Upper lobe of right lung (tissue), 1 donor: Measurements from ENCODE around the gene TWIST1. TPM values are rescaled to one million over a fixed set of nuclear protein-coding genes. Genes with fewer than 3 reads are reported as not detected.

Source experiments
- ATAC-seq: fragments of 200-7000 bp; cut with Tn5 transposase; one replicate; pipeline ENCODE4 v1.9.1; 2020; ENCODE audit warnings: mild to moderate bottlenecking, moderate library complexity
- DNase-seq: peaks from one replicate; pipeline ENCODE4 v3.0.0-alpha.2; 2020
- H3K27ac ChIP-seq: fragments of 200-600 bp; one replicate; pipeline ENCODE4 v1.8.0; 2022
- H3K27me3 ChIP-seq: fragments of 200-600 bp; one replicate; pipeline ENCODE4 v1.8.0; 2022; ENCODE audit warnings: mild to moderate bottlenecking
- H3K36me3 ChIP-seq: fragments of 200-600 bp; one replicate; pipeline ENCODE4 v1.8.0; 2022
- H3K4me1 ChIP-seq: fragments of 200-600 bp; one replicate; pipeline ENCODE4 v1.8.0; 2022
- H3K4me3 ChIP-seq: fragments of 200-600 bp; one replicate; pipeline ENCODE4 v1.8.0; 2022; ENCODE audit warnings: mild to moderate bottlenecking
- H3K9me3 ChIP-seq: fragments of 200-600 bp; one replicate; pipeline ENCODE4 v1.8.0; 2022
- CTCF ChIP-seq: fragments of 200-600 bp; IDR thresholded peaks from one replicate; pipeline ENCODE4 v1.8.0; 2022; ENCODE audit warnings: antibody characterized with exemption
- intact Hi-C: fragments of 100-400 bp; cut with DNase I; formaldehyde crosslinking; loops from one replicate; pipeline ENCODE4 v1.11.0; 2022
- total RNA-seq: library from RNA; stranded (reverse); fragmentation: NEBNext Ultra II Directional; extraction: Animal tissue kit (Norgen Biotek cat#: 25700); gene quantifications from one replicate; pipeline ENCODE4 v1.2.1, GENCODE V29; 2021
- donor health status: DM: no; HTN: yes; CAD: no; lungs with severe emphysema.

TWIST1 gene
- total RNA-seq, 1 donor from 2014 or later, result not detected

GRCh38 chr7:19101909-19102308 is 15.5 kb downstream of the TWIST1 start:
- Histone ChIP-seq H3K27me3 (peaks cover 57% of the 10 kb centered on the region), H3K4me3 (no peak overlapping the region), H3K9me3 (no peaks in the 10 kb centered on the region), H3K4me1 (no peaks in the 10 kb centered on the region), H3K36me3 (no peaks in the 10 kb centered on the region), H3K27ac (no peak overlapping the region)
- no peak for TF ChIP-seq CTCF
- intact Hi-C loops, result no loop called here
- ATAC-seq (no peak), DNase-seq (no peak)

- no peak for DNase-seq
- TF ChIP-seq CTCF, result no peak
- Histone ChIP-seq H3K9me3 (no peaks in the 10 kb centered on the region), H3K27ac (no peak overlapping the region), H3K27me3 (peaks cover 53% of the 10 kb centered on the region), H3K4me1 (no peaks in the 10 kb centered on the region), H3K36me3 (no peaks in the 10 kb centered on the region), H3K4me3 (no peak overlapping the region)
- intact Hi-C loops, result no loop called here
- no peak for ATAC-seq
Measured at GRCh38 chr7:19101472-19101871, 16.0 kb downstream of the TWIST1 start.

GRCh38 chr7:19099924-19100323 is 17.5 kb downstream of the TWIST1 start:
- DNase-seq, result no peak
- H3K9me3 ChIP-seq, result no peaks in the 10 kb centered on the region
- H3K27me3 ChIP-seq, result peaks cover 37% of the 10 kb centered on the region
- no peaks in the 10 kb centered on the region for H3K4me1 ChIP-seq
- H3K36me3 ChIP-seq, result no peaks in the 10 kb centered on the region
- ATAC-seq, result no peak
- intact Hi-C loops, result no loop called here
- no peak overlapping the region for H3K27ac ChIP-seq
- TF ChIP-seq CTCF, result no peak
- no peak overlapping the region for H3K4me3 ChIP-seq

- Histone ChIP-seq H3K27ac (no peak overlapping the region), H3K36me3 (no peaks in the 10 kb centered on the region), H3K9me3 (no peaks in the 10 kb centered on the region), H3K27me3 (peaks cover 30% of the 10 kb centered on the region), H3K4me3 (no peak overlapping the region), H3K4me1 (no peaks in the 10 kb centered on the region)
- no peak for TF ChIP-seq CTCF
- intact Hi-C loops, result no loop called here
- ATAC-seq (no peak), DNase-seq (no peak)
Measured at GRCh38 chr7:19099194-19099593, 18.2 kb downstream of the TWIST1 start.

GRCh38 chr7:19098510-19098909 is 18.9 kb downstream of the TWIST1 start:
- DNase-seq (no peak), ATAC-seq (no peak)
- Histone ChIP-seq H3K36me3 (no peaks in the 10 kb centered on the region), H3K27me3 (peaks cover 23% of the 10 kb centered on the region), H3K9me3 (no peaks in the 10 kb centered on the region), H3K4me3 (no peak overlapping the region), H3K4me1 (no peaks in the 10 kb centered on the region), H3K27ac (no peak overlapping the region)
- TF ChIP-seq CTCF, result no peak
- intact Hi-C loops, result no loop called here
